Calu3 (cell line): ENCODE data around the gene EEIG1. TPM values are rescaled to one million over a fixed set of nuclear protein-coding genes. Genes with fewer than 3 reads are reported as not detected.

ENCODE experiments used
- BruUV-seq: library from RNA; stranded (reverse); fragments of 400-500 nt; replicated peaks from 2 replicates; lab custom pipeline; 2021; lab: Mats Ljungman, UMichigan
- CTCF ChIA-PET: fragments of 300-600 bp; sonication (Branson Sonifier 250); formaldehyde crosslinking; loops from one replicate; lab custom pipeline; 2022; ENCODE audit warnings: antibody characterized with exemption; lab: Charles Lee
- DNase-seq: peaks from one replicate; pipeline ENCODE4 v3.0.0; 2022
- H3K27ac Mint-ChIP-seq: one replicate; pipeline ENCODE4 v1.8.0; 2022; ENCODE audit warnings: mixed read lengths; ENCODE audit not compliant: unreplicated experiment
- H3K27me3 Mint-ChIP-seq: one replicate; pipeline ENCODE4 v1.8.0; 2022; ENCODE audit warnings: mixed read lengths; ENCODE audit not compliant: unreplicated experiment
- H3K36me3 Mint-ChIP-seq: one replicate; pipeline ENCODE4 v1.8.0; 2022; ENCODE audit warnings: mild to moderate bottlenecking, moderate library complexity, mixed read lengths; ENCODE audit not compliant: insufficient read depth, unreplicated experiment
- H3K4me1 Mint-ChIP-seq: one replicate; pipeline ENCODE4 v1.8.0; 2022; ENCODE audit warnings: mild to moderate bottlenecking, low read depth, mixed read lengths; ENCODE audit not compliant: unreplicated experiment
- H3K4me3 Mint-ChIP-seq: one replicate; pipeline ENCODE4 v1.8.0; 2022; ENCODE audit warnings: mild to moderate bottlenecking, low read depth, moderate library complexity, mixed read lengths; ENCODE audit not compliant: unreplicated experiment
- H3K9me3 Mint-ChIP-seq: one replicate; pipeline ENCODE4 v1.8.0; 2022; ENCODE audit warnings: low read depth, mixed read lengths; ENCODE audit not compliant: unreplicated experiment
- CTCF ChIP-seq: fragments of 200-600 bp; IDR thresholded peaks from one replicate; pipeline ENCODE4 v1.8.0; 2022; ENCODE audit warnings: antibody characterized with exemption; ENCODE audit not compliant: unreplicated experiment
- intact Hi-C: fragments of 100-400 bp; cut with micrococcal nuclease; formaldehyde crosslinking; loops from one replicate; pipeline ENCODE4 v1.10.0; 2022; ENCODE audit not compliant: unreplicated experiment
- total RNA-seq: library from RNA; stranded (reverse); gene quantifications from 2 replicates; pipeline ENCODE4 v1.2.3, GENCODE V29; 2022

Gene EEIG1
- total RNA-seq, 1 experiment from 2014 or later, result 84.6 TPM

GRCh38 chr9:127974001-127974768 lies 6.6 kb downstream of the EEIG1 start:
- no peaks in the 10 kb centered on the region for H3K9me3 Mint-ChIP-seq
- H3K27ac Mint-ChIP-seq, result no peak overlapping the region
- no peak for DNase-seq
- peak overlapping the region; percentile 48 for H3K4me3 Mint-ChIP-seq
- no peak for TF ChIP-seq CTCF
- CTCF ChIA-PET, result interaction anchor here (1.2 kb wide), 1 partner anchor 19 kb away, joined by 3 read pairs; no protein-coding TSS in a partner anchor
- H3K4me1 Mint-ChIP-seq, result peaks cover 61% of the 10 kb centered on the region
- BruUV-seq, result no TSS peak
- H3K36me3 Mint-ChIP-seq, result peaks cover 62% of the 10 kb centered on the region
- no peaks in the 10 kb centered on the region for H3K27me3 Mint-ChIP-seq
- intact Hi-C loops, result no loop called here

- intact Hi-C loops, result no loop called here
- no peak overlapping the region for H3K4me3 Mint-ChIP-seq
- DNase-seq, result no peak
- H3K36me3 Mint-ChIP-seq, result peaks cover 62% of the 10 kb centered on the region
- peaks cover 69% of the 10 kb centered on the region for H3K4me1 Mint-ChIP-seq
- BruUV-seq, result no TSS peak
- H3K27me3 Mint-ChIP-seq, result no peaks in the 10 kb centered on the region
- no peak for TF ChIP-seq CTCF
- no peak overlapping the region for H3K27ac Mint-ChIP-seq
- no peaks in the 10 kb centered on the region for H3K9me3 Mint-ChIP-seq
- CTCF ChIA-PET, result interaction anchor here (1.2 kb wide), 1 partner anchor 18 kb away, joined by 3 read pairs; no protein-coding TSS in a partner anchor
Measured at GRCh38 chr9:127973169-127974000, 7.4 kb downstream of the EEIG1 start.

GRCh38 chr9:127972236-127972871 lies 8.4 kb downstream of the EEIG1 start:
- no peak for DNase-seq
- intact Hi-C loops, result no loop called here
- no TSS peak for BruUV-seq
- Mint-ChIP-seq H3K4me3 (peak overlapping the region; percentile 64), H3K36me3 (peaks cover 61% of the 10 kb centered on the region), H3K27me3 (no peaks in the 10 kb centered on the region), H3K27ac (peak overlapping the region; percentile 83), H3K9me3 (no peaks in the 10 kb centered on the region), H3K4me1 (peaks cover 73% of the 10 kb centered on the region)
- CTCF ChIA-PET, result no interaction called here
- no peak for TF ChIP-seq CTCF
